NAMALWA (cell line): ENCODE measurements around the gene ZDHHC7.

ENCODE experiments used
- DNase-seq: peaks from one replicate; pipeline ENCODE4 v3.0.0-alpha.2; 2015; ENCODE audit warnings: low spot score

ZDHHC7 gene

DNA sequence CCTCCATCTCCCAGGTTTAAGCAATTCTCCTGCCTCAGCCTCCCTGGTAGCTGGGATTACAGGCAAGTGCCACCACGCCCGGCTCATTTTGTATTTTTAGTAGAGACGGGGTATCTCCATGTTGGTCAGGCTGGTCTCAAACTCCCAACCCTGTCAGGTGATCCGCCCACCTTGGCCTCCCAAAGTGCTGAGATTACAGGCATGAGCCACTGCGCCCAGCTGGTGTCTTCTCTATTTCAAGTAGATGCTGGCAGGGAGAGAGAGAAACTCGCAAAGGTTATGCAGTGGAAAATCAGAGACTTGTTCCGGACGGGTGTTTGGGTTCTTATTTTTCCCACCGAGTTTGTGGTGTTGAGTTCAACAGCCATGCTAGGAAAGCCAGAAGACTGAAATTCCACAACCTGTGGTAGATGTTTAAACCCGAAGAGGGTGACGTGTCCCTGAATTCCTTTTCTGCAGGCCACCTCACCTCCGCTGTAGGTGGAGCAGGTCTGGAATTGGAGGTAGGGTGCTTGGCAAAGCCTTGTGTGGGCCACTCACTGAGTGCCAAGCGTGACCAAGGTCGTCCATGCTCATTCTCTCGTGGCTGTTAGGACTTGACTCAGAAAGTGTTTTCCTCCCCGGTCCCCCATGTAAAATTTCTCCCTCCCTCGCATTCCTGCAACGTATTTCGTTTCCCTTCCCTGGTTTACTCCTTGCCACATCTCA, 7.3 kb upstream of the ZDHHC7 start:
- no peak for DNase-seq

DNA sequence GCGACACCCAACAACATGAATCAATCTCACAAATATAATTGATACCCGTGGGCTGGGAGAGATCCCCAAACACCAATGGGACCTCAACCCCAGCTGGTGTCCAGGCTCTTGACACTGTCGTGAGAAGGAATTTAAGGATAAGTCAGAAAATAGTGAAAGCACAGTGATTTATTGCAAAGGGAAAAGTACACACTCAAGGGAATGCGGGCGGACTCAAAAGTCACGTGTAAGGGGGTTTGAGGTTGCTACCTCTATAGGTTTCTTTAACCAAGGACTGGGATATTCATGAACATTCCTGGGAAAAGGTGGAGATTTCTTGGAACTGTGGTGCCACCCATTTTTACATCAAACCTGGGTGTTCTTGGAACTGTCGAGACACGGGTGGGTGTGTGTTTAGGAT, 6.3 kb upstream of the ZDHHC7 start:
- no peak for DNase-seq

DNA sequence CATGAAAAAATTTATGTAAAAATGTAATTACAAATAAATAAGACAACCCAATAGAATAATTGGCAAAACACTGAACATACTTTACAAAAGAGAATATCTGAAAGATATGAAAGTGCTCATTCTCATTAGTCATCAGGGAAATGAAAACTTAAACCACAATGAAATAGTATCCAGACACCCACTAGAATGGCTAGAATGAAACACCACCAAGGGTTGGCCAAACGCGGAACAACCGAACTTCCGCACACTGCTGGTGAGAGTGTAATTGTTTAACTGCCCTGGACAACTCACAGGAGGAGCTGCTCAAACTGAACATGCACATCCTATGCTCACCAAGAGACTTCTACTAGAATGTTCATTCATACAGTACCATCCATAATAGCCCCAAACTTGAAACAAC, 5.8 kb upstream of the ZDHHC7 start:
- no peak for DNase-seq

DNA sequence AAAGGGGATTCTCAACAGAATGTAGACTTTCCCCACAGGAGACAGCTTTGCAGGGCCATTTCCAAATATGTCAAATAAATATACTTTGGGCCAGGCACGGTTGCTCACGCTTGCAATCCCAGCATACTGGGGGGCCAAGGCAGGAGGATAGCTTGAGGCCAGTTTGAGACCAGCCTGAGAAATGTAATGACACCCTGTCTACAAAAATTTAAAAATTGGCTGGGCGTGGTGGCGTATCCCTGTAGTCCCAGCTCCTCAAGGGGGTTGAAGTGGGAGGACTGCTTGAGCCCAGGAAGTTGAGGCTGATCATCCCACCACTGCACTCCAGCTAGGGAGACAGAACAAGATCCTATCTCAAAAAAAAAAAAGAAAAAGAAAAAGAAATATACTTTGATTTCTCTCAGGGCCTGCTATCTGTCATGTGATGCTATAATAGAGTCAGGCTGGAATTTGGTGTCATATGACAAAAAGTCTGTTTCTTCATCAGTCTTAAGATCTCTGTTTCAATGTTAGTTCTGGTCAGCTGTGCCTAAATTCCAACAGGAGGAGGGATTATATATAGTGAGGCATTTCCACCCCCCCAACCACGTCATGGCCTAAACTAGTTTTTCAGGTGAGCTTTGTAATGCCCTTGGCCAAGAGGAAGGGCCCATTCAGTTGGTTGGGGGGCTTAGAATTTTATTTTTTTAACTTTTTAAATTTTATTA, 4.3 kb upstream of the ZDHHC7 start:
- no peak for DNase-seq

DNA sequence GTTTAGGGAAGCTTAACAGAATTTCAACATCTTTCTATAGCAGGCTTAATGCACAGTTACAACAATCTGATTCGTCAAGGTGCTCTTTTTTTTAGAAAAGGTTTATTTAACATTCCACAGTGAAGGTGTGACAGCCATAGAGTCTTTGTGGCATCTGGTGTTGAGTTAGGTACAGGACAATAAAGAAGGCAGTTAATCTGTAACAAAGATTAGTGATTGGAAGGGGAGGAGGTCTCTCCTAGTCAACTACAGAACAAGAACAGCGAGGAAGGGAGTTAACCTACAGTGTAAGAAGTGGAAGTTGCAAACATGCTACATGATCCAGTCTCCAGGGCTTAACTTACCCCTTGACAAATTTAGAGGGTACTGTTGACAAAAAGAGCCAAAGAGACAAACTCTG, 3.0 kb upstream of the ZDHHC7 start:
- DNase-seq, result no peak

DNA sequence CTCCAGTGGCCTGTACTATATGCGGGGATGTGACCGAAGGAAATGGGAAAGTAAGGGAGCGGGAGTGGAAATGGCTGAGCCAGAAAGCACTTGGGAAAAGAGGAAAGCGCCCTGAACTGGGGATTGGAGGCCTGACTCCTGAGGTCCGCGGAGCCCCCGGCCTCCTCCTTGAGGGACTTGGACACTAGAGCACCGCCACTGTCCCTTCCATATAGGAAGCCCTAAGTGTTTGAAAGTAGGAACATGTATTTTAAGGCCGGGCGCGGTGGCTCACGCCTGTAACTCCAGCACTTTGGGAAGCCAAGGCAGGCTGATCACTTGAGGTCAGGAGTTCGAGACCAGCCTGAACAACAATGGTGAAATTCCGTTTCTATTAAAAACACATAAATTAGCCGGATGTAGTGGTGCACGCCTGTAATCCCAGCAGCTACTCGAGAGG, 530 bp upstream of the ZDHHC7 start:
- no peak for DNase-seq

DNA sequence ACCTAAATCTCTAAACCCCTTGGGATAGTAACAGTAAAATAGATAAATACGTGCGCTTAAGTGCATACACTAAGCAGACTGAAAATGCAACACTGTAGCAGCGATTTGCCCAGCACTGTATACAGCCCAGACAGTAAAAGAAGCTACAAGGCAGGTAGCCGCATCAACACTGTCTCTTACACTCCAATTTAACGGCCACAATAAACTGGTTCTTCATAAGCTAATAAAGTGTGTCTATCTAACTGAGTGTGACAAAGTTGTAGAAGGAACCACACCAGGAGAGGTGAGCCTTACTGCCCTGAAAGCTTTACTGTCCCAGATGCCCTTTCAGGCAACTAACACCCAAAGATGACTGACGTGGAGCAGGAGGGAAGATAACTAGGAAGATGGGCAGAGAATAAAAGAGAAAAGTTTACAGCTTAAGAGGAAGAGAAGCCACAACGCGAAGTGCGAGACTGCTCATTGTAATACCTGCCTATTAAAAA, 847 bp downstream of the ZDHHC7 start:
- no peak for DNase-seq

DNA sequence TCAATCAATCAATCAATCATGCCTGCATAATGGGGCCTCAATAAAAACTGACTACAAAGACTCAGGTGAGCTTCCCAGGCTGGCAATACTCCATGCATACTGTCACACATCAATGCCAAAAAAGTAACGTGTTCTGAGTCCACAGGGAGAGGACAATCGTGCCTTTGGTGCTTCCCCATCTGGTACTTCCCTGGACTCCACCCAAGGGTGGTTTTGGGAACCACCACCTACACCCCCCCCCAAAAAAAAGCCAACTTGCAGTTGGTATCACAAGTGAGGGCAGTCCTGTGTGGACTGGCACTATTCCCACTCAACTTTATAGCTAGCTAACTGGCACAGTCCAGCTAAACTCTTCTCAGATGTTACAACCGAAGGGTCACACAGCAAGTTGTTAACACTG, 3.1 kb downstream of the ZDHHC7 start:
- DNase-seq, result no peak

DNA sequence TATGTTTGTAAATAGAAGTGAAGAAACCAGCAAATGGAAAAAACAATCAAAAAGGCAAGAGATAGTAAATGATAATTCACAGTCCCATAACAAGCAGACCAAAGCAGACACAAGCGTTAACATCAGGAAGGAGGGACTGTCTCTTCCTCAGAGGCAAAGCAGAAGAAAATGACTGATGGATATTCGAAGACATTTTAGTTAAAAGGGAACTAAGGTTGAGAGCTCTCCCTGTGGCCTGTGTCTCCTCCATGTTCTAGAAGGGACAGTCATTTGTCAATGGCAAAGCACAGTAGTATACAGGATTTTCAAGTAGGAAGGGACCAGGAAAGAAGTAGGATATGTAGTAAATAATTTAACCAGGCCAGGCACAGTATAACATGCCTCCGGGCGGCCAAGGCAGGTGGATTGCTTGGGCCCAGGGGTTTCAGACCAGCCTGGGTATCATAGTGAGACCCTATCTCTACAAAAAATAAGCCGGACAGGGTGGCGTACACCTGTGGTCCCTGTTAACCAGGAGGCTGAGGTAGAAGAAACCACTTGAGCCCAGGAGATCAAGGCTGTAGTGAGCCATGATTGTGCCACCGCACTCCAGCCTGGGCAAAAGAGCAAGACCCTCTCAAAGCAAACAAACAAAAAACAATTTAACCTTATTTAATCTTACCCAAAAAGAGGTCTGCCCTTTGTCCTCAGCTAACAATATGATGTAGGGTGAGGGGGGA, 3.7 kb downstream of the ZDHHC7 start:
- no peak for DNase-seq

DNA sequence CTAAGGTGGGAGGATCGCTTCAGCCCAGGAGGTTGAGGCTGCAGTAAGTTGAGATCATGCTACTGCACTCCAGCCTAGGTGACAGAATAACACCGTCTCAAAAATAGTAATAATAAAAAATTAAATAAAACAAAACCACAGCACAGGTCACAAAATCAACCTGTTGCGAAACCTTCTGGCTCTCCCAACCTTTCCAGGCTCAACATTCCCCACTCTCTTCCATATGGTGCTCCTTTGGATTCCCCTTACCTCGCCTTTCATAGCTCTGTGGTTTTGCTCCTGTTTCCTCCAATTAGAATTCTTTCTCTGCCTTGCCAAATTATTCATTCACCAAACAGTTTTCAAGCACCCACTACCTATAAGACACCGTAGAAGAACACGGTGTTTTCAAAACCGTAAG, 4.7 kb downstream of the ZDHHC7 start:
- DNase-seq, result no peak

DNA sequence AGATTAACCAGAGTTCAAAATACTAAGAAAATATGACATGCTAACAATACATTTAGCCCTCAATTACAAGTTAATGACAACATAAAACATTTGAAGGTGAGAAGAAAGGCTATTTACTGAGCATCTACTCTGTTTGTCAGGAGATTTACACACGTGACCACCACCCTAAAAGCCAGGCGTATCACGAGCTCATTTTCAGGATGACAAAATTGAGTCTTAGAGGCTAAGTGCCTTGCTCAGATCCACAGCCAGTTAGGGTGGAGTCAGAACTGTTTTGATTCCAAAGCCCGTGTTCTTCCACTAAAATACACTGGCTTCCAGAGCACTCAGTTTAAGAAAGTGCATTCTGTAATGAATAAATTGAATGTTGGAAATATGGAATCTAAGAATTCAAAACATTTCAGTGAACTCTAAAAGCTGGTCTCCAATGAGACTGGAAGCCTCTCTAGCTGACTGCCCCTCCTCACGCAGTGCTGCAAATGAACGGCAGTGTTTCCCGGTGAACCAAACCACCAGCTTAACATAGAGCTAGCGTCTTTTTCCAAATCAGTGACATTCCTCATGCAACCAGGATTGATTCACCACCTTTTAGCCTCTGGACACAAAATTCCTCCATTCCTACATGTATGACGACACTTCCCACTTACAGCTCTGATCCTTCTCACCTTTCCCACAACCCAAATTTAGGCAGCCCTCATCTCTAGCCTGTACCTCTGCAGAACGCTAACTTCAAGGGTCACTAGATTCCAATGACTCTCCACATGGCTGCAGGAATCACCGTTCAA, 5.9 kb downstream of the ZDHHC7 start:
- no peak for DNase-seq

DNA sequence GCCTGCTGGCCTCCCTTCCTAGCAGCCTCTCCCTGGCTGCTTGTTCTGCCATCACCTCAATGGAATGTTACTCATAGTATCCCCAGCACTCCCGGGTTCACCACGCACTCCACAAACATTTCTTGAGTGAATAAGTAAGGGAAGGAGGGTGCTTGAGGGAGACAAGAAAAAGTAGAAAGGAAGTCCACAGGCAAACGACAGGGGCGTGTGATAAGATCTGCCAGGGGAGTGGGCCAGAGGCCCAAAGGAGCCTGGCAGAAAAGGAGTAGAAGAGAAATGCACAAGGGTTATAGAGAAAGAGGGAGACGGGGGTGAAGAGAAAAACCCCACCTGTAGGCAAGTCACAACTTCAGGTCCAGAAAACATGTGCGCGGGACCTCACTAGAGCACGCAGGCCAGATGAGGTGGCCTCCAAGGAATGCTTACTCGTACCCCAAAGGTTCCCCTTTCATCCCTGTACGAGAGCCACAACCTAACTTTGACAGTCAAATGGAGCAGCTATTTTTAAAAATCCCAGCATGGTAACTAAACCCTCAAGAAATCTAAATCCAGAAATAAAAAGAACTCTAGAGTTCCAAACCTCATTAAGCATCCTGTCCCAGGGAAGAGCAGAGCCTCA, 6.6 kb downstream of the ZDHHC7 start:
- DNase-seq, result no peak

DNA sequence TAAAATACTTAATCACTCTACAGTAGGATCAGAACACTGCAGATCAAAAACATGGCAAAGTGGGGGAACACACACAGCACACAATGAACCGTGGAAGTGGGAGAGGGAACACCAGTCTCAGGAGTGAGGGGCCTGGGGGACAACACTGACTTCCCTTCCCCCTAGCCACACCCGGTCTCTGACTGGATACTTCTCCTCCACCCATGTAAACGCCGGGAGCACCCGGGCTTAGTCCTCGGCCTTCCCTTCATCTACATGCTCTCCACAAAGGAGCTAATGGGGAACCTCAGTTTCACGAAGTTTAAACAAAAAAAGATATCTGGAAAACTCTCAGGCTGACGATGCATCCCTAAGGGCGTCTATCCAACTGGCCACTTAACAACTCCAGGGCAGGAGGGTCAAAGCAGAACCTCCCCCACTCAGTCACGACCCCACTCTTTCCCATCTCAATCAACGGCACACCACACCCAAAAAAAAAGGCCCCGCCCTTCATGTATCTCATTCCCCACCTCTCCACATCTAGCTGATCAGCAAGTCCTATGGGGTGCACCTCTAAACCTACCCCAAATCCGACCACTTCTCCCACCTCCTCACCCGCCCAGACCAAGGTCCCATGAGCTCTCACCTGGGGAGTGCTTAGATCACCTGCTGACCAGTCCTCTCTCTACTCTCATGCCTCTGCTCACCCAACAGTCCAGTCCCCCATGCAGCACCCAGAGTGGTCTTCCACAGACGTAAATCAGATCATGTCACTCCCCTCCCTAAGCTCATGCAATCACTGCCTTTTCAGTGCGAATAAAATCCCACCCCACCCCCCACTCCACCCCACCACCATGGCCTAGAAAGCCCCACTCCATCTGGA, 7.4 kb downstream of the ZDHHC7 start:
- no peak for DNase-seq

DNA sequence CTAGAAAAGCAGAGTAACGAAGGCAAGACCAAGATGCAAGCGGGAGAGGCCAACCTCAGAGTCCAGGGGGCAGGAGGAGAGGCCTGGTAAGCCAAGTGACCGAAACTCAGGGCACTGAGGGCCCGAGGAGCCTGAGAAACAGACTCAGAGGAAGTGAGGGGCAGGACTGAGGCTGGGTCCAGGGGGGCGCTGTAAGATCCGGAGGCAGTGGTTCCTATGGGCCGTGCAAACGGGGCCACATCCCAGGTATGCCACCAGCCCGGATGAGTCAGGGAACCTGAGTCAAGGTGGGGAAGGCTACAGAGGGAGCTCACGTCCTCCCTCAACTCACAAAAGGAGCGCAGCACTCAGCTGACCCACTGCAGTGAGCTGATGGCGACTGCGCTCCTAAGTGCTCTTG, 8.3 kb downstream of the ZDHHC7 start:
- DNase-seq, result no peak

DNA sequence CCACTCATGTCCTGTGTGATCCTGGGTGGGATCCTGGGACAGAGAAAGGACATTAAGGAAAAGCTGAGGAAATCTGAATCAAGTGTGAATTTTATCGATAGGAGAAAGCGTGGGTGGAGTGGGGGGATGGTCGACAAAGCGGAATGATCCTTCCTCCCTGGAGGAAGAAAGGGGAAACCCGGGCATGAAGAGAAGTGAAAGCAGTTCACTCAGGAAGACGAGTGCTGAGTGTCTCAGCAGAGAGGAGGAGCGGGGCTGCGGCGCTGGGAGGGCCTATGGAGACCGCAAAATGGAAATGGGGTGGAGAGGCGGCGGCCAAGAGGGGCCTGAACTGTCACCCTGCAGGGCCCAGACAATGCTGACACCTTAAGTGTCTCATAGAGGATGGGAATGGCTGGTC, 8.7 kb downstream of the ZDHHC7 start:
- DNase-seq, result no peak

DNA sequence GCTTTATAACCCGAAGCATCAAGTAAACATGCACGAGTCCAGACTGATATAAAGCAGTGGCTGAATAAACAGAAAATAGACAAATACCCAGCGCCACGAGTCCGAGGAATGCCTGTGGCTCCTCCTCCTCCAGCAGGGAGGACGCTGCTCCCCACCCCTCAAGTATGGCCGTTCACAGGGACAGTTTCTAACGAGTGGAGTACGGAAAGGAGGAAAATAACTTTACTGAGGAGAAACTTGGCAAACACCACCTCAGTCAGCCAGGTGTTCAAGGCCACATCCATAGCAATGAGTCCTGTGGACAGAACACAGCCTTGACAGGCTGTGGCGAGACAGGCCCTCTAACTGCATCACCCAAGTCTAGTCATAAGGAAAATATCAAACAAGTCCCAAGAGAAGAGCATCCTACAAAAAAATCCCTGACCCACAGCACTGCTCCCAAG, 9.2 kb downstream of the ZDHHC7 start:
- no peak for DNase-seq

DNA sequence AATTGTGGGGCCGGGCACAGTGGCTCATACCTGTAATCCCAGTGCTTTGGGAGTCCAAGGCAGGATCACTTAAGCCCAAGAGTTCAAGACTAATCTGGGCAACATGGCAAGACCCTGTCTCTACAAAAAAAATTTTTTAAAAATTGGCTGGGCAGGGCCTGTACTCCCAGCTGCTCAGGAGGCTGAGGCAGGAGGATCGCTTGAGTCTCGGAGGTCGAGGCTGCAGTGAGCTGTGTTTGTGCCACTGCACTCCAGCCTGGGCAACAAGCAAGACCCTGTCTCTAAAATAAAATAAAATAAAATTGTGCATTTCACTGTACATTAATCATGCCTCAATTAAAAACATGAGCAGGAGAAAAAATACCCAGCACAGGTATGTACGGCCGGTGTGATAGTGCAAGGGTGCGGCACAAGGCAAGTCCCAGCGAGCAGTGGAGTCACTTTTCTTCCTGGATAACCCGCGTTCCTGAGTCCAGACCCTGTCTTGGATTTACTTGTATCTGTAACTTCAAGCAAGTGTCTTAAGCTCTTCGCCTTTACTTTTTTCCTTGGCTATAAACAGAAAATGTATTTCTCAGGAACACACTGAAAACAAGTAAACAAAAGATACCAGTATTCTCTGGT, 11.4 kb downstream of the ZDHHC7 start:
- DNase-seq, result no peak

DNA sequence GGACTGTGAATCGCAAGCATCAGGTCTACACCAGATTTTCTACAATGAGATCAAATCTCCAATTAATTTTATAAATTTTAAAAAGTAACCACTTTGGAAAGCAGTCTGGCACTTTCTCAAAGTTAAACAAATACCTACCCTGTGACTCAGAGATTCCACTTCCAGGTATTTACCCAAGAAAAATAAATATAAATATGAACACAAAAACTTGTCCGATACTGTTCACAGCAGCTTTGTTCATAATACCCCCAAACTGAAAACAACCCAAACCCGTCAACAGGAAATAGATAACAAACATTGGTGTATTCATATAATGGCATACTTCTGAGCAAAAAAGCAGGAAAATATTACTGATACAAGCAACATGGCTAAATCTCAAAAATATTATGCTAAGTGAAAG, 12.1 kb downstream of the ZDHHC7 start:
- no peak for DNase-seq

DNA sequence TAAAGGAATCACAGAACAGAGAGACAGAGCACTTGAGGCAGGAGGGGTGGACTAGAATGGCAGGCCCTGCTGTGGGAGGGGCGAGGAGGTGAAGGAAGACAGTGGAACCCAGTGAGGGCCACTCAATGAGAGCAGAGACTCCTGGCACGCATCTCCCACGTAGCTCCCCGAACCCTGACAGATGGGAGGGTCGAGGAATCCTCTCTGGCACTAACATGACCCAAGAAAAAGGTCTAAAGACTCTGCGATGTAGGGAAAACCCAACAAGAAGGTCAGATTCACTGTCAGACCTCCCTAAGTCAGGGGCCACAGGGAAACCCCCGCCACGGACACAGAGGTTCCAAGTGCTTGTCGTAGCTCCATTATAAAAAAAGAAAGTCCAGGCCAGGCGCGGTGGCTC, 15.0 kb downstream of the ZDHHC7 start:
- DNase-seq, result no peak

DNA sequence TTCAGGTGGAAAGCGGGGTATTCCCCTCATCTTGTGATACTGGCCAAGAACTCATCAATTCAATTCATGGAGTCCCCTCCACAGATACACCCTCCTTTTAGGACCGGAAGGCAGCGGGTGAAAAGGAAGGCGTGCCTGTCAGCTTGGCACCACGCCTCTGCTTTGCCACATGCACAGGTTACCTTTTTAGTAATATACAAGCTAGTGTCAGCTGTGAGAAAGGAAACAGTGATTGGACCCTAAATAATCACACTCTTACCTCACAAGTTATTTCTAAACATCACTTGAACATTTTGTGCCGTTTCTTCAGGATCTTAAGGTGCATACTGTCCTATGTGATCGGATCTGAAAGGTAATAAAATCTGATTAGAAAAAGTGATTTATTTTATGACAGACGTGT, 15.7 kb downstream of the ZDHHC7 start:
- DNase-seq, result no peak
